Lower leg skin (tissue), 3 donors: Measurements from ENCODE around the gene CPSF3.

ENCODE experiments used
- POLR2A ChIP-seq, 2 donors: fragments of 450-650 bp; IDR thresholded peaks; one replicate each; pipeline ENCODE4 v1.6.1; 2016 to 2017; ENCODE audit warnings: antibody characterized with exemption in 2 of 2, mild to moderate bottlenecking in 1 of 2, moderate library complexity in 1 of 2
- TF ChIP-seq, protein P1 (sequence below), 3 donors: fragments of 450-650 bp; IDR thresholded peaks; one replicate each; pipeline ENCODE4 v1.5.1; 2016; ENCODE audit warnings: antibody characterized with exemption in 3 of 3, mild to moderate bottlenecking in 3 of 3, moderate library complexity in 2 of 3

- TF ChIP-seq, protein P1, sequence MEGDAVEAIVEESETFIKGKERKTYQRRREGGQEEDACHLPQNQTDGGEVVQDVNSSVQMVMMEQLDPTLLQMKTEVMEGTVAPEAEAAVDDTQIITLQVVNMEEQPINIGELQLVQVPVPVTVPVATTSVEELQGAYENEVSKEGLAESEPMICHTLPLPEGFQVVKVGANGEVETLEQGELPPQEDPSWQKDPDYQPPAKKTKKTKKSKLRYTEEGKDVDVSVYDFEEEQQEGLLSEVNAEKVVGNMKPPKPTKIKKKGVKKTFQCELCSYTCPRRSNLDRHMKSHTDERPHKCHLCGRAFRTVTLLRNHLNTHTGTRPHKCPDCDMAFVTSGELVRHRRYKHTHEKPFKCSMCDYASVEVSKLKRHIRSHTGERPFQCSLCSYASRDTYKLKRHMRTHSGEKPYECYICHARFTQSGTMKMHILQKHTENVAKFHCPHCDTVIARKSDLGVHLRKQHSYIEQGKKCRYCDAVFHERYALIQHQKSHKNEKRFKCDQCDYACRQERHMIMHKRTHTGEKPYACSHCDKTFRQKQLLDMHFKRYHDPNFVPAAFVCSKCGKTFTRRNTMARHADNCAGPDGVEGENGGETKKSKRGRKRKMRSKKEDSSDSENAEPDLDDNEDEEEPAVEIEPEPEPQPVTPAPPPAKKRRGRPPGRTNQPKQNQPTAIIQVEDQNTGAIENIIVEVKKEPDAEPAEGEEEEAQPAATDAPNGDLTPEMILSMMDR (IDR thresholded peaks at IDR 0.05), result no peak
- TF ChIP-seq POLR2A (IDR thresholded peaks at IDR 0.05), result no peak
Observed at GRCh38 chr2:9374071-9374730, 49.3 kb upstream of the CPSF3 start.
